HG03520 (cell line): ENCODE measurements around the gene CLEC18A.
"Not testable (repeated sequence)": the region's sequence is repeated elsewhere in the genome, so short reads cannot be mapped to it uniquely, and the experiment has no call there.

Source experiments
- ATAC-seq: cut with Tn5 transposase; IDR thresholded peaks from one replicate; pipeline ENCODE4 v1.9.1; 2021; ENCODE audit warnings: mild to moderate bottlenecking, moderate library complexity; ENCODE audit not compliant: unreplicated experiment

The CLEC18A gene

GRCh38 chr16:69951017-69951671, at the start of gene CLEC18A:
CLEC18A (plus strand) TSS chr16:69951334; CDS start chr16:69951367, 33 bp downstream.
- ATAC-seq: not testable (repeated sequence)

GRCh38 chr16:69903865-69904415, 47.2 kb upstream of the CLEC18A start:
- ATAC-seq: no peak

- ATAC-seq: no peak
Measured at GRCh38 chr16:69904495-69905170, 46.5 kb upstream of the CLEC18A start.

GRCh38 chr16:69905171-69905555, 46.0 kb upstream of the CLEC18A start:
- no peak for ATAC-seq

- ATAC-seq: no peak
Measured at GRCh38 chr16:69906838-69907401, 44.2 kb upstream of the CLEC18A start.

- no peak for ATAC-seq
Measured at GRCh38 chr16:69909043-69909442, 42.1 kb upstream of the CLEC18A start.

- no peak for ATAC-seq
Measured at GRCh38 chr16:69909760-69910159, 41.4 kb upstream of the CLEC18A start.

- ATAC-seq: no peak
Measured at GRCh38 chr16:69910964-69911363, 40.2 kb upstream of the CLEC18A start.

GRCh38 chr16:69916462-69916861, 34.7 kb upstream of the CLEC18A start:
- ATAC-seq: no peak

GRCh38 chr16:69917311-69917710, 33.8 kb upstream of the CLEC18A start:
- ATAC-seq: no peak

GRCh38 chr16:69917739-69918138, 33.4 kb upstream of the CLEC18A start:
- no peak for ATAC-seq

GRCh38 chr16:69918241-69918640, 32.9 kb upstream of the CLEC18A start:
- no peak for ATAC-seq

- ATAC-seq: no peak
Measured at GRCh38 chr16:69921127-69921526, 30.0 kb upstream of the CLEC18A start.

GRCh38 chr16:69922200-69922599, 28.9 kb upstream of the CLEC18A start:
- ATAC-seq: no peak

- no peak for ATAC-seq
Measured at GRCh38 chr16:69924041-69924775, 26.9 kb upstream of the CLEC18A start.

GRCh38 chr16:69924777-69925191, 26.4 kb upstream of the CLEC18A start:
- ATAC-seq: no peak

GRCh38 chr16:69925311-69925710, 25.8 kb upstream of the CLEC18A start:
- ATAC-seq: no peak

GRCh38 chr16:69926241-69926640, 24.9 kb upstream of the CLEC18A start:
- ATAC-seq: no peak

- ATAC-seq: no peak
Measured at GRCh38 chr16:69927056-69927757, 23.9 kb upstream of the CLEC18A start.

- ATAC-seq: no peak
Measured at GRCh38 chr16:69928856-69929400, 22.2 kb upstream of the CLEC18A start.
